ENCODE measurements around the gene MSANTD1.

Gene MSANTD1

DNA sequence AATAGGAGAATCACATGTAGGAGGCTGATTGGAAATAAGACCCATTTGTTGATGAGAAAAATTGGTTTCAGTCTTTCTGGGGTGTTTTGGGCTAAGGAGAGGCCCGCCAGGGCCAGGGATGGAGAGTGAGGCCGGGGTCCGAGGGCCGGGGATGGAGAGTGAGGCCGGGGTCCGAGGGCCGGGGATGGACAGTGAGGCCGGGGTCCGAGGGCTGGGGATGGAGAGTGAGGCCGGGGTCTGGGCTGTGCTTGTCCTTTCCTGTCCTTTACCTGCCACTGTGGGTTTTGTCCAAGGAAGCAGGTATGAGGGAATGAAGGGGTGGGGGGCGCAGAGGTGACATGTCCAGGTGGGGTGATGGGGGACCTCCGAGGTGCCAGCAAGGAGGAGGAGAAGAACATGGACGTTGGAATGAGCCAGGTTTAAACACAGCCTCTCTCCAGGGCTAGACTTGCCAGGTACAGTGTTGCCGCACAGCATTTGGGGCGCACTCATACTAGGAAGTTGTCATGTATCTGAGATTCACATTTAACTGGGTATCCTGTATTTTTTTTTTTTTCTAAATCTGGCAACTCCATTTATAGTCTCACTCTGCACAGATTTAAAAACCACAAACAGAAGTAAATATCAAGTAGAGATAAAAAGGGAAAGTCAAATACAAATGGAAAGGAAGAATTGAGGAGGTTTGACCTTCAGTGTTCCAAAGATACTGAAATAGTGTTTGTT, 52.7 kb downstream of the MSANTD1 start:
- no peak overlapping the region for H3K4me3 ChIP-seq (replicated peaks in 1 of 2; ENCODE audit: low read depth in 2 of 2, low read length in 2 of 2)
- DNase-seq (ENCODE audit: low read depth in 2 of 2), result no peak

DNA sequence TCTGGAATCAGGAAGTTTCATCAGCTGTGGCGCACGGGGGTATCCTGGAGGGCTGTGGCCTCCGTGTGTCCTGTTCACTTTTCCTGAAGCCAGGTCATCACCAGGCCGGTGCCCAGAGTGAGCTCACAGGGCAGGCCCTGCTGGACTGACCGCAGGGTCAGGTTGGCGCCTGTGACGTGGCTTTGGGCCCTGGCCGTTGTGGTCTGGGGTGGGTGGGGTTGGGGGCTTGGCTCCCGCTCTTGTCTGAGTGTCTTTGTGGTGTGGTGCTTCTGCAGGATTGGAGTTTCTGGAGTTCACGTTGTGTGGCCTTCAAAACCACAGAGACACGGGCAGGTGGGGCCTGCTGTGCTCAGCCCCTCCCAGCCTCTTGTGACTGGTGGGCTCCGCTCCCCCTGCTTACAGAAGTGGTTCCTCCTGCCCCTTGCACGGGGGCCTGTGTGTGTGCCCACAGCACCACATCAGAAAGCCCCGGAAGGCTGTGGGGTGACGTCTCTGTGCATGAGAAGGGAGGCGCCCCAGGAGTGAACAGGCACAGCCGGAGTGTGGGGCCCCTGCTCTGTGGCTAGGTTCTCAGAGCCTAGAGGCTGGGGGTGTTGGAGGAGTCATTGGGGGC, 53.3 kb downstream of the MSANTD1 start:
- TF ChIP-seq, protein P1, sequence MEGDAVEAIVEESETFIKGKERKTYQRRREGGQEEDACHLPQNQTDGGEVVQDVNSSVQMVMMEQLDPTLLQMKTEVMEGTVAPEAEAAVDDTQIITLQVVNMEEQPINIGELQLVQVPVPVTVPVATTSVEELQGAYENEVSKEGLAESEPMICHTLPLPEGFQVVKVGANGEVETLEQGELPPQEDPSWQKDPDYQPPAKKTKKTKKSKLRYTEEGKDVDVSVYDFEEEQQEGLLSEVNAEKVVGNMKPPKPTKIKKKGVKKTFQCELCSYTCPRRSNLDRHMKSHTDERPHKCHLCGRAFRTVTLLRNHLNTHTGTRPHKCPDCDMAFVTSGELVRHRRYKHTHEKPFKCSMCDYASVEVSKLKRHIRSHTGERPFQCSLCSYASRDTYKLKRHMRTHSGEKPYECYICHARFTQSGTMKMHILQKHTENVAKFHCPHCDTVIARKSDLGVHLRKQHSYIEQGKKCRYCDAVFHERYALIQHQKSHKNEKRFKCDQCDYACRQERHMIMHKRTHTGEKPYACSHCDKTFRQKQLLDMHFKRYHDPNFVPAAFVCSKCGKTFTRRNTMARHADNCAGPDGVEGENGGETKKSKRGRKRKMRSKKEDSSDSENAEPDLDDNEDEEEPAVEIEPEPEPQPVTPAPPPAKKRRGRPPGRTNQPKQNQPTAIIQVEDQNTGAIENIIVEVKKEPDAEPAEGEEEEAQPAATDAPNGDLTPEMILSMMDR (IDR thresholded peaks at IDR 0.05; ENCODE audit: low read depth, low read length), result no peak
- no peak overlapping the region for H3K4me3 ChIP-seq (replicated peaks in 1 of 2; ENCODE audit: low read depth in 2 of 2, low read length in 2 of 2)
- no peak for DNase-seq (ENCODE audit: low read depth in 2 of 2)

More for the DNA sequence above, 52.7 kb downstream of the MSANTD1 start:
- TF ChIP-seq, protein P1 (IDR thresholded peaks at IDR 0.05; ENCODE audit: low read depth, low read length), result no peak

DNA sequence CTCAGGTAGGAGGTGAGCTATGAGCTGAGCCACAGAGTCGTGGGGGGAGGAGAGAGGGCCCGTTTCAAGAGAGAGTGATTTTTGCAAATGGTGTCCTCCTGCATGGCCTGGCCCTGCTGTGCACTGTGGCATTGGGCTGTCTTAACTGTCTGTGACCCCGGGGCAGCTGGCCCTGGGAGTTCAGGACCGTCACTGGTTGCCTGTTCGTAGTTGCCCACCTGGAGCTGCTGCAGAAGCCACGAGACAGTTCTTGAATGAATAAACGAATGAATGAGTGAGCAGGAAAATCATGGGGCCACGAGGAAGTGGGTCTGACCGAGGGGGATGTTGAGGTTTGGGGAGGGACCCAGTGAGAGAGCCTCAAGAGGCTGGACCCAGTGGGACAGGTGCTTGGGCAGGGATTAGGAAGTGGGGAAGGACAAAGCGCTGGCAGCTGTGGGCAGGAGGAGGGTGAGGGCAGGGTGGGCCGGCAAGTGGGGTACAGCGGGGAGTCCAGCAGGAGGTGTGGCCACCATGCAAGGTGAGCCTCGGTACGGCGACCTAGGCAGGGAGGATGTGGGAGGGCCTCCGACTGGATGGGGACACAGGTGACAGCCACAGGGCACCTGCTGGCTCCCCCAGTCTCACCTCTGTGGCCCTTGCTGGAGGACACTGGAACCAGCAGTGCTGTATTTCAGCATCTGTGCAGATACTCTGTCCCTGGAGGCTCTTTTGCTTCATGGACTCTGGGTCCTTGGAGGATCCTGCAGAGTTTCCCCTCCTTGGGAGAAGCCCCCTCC, 54.0 kb downstream of the MSANTD1 start:
- TF ChIP-seq, protein P1 (IDR thresholded peaks at IDR 0.05; ENCODE audit: low read depth, low read length), result no peak
- no peak overlapping the region for H3K4me3 ChIP-seq (replicated peaks in 1 of 2; ENCODE audit: low read depth in 2 of 2, low read length in 2 of 2)
- no peak for DNase-seq (ENCODE audit: low read depth in 2 of 2)

DNA sequence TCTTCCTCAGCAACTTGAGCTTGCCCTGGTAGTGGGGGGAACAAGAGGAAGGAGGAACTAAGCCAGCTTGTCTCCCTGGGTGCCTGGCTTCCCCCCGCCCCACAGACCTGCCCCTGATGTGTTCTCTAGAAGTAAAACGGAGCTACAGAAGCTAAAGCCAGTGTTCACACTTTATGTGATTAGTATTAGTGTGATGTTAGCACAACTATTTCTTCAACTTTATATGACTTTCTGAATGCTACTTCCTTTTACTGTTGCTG, 54.5 kb downstream of the MSANTD1 start:
- TF ChIP-seq, protein P1 (IDR thresholded peaks at IDR 0.05; ENCODE audit: low read depth, low read length), result no peak
- no peak overlapping the region for H3K4me3 ChIP-seq (replicated peaks in 1 of 2; ENCODE audit: low read depth in 2 of 2, low read length in 2 of 2)
- DNase-seq (ENCODE audit: low read depth in 2 of 2), result no peak

DNA sequence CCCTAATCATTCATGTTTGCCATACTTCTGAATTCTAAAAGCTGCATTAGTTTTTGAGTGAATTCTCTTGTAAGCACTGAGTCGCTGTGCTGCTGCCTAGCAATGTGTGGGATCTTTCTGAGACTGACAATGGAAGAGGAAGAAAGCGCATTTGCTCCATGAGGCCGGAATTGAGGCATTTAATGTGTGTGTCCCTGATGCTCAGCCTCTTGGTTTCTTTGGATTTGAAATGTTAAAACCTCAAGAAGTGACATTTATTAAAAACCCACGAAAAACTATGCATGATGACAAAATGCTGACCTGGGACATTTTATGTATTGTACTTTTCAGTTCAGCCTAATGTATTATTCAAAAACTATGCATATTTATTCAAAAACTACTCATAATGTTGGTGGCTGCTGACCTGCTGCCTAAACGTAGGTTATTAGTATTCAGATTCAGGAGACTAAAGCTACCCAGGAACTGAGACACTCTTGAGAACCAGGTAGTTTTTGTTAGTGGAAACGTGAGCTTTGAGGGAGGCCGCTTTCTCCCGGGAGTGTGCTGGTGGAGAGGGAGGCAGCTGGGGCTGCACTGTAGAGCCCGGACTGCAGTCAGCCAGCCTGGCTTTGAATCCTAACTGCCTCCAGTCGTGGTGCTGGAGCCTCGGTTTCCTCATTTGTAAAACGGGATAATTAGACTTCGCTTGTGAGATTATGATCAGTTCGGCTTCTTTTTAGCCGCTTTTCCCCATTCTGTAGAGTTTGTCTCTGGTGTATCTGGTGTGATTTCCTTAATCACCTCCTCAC, 55.2 kb downstream of the MSANTD1 start:
- TF ChIP-seq, protein P1 (IDR thresholded peaks at IDR 0.05; ENCODE audit: low read depth, low read length), result no peak
- no peak for DNase-seq (ENCODE audit: low read depth in 2 of 2)
- H3K4me3 ChIP-seq (replicated peaks in 1 of 2; ENCODE audit: low read depth in 2 of 2, low read length in 2 of 2), result no peak overlapping the region

DNA sequence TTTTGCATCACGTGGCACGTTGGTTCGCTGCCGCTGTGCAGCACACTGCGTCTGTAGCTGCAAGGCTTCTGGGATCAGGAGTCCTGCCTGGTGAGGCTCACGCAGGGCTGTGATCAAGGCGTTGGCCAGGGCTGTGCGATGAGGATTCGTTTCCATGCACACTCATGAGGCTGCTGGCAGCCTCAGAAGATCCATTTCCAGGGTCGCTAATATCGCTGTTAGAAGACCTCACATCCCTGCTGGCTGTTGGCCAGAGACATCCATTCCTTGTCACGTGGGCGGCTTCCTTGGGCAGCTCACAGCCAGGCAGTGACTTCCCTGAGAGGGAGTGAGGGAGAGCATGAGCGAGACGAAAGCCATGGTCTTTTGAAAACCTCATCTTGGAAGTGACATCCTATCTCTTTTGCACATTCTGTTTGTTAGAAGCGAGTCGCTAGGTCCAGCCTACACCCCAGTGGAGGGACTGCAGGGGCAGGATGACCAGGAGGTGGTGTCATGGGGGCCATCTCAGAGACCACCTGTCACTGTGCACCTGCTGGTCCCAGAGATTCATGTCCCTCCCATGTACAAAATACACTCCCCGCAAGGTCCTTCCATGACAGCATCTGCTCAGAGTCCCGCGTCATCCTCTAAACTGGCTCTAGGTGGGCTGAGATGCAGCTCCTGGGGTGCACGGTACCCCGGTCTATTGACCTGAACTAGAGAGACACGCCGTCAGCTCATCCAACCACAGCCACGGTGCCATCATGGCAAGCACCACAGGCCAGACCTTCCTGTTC, 56.1 kb downstream of the MSANTD1 start:
- TF ChIP-seq, protein P1 (IDR thresholded peaks at IDR 0.05; ENCODE audit: low read depth, low read length), result no peak
- peak; percentile 20 to 55 for DNase-seq (ENCODE audit: low read depth in 2 of 2)
- peak overlapping the region in 1 of 2 donors; percentile 11 for H3K4me3 ChIP-seq (replicated peaks in 1 of 2; ENCODE audit: low read depth in 2 of 2, low read length in 2 of 2)
